NCI-H69 (cell line): ENCODE results near the gene DOCK2.
"Not testable (repeated sequence)": the region's sequence is repeated elsewhere in the genome, so short reads cannot be mapped to it uniquely, and the experiment has no call there.

Source experiments
- DNase-seq: peaks from one replicate; lab custom pipeline; 2025; lab: John Stamatoyannopoulos, UW

Gene DOCK2

GRCh38 chr5:169789417-169789940, 152.4 kb downstream of the DOCK2 start:
- peak; percentile 50 for DNase-seq

- DNase-seq = no peak
Measured at GRCh38 chr5:169791251-169791650, 154.2 kb downstream of the DOCK2 start.

GRCh38 chr5:169795338-169795737, 158.3 kb downstream of the DOCK2 start:
- DNase-seq = peak; percentile 15

- no peak for DNase-seq
Measured at GRCh38 chr5:169796731-169797130, 159.7 kb downstream of the DOCK2 start.

- DNase-seq = peak; percentile 30
Measured at GRCh38 chr5:169797577-169797976, 160.5 kb downstream of the DOCK2 start.

GRCh38 chr5:169798438-169798837, 161.4 kb downstream of the DOCK2 start:
- DNase-seq = no peak

- DNase-seq = no peak
Measured at GRCh38 chr5:169798906-169799660, 162.0 kb downstream of the DOCK2 start.

GRCh38 chr5:169801324-169801777, 164.3 kb downstream of the DOCK2 start:
- peak; percentile 50 for DNase-seq

- no peak for DNase-seq
Measured at GRCh38 chr5:169801781-169802180, 164.7 kb downstream of the DOCK2 start.

GRCh38 chr5:169803077-169803981, 166.3 kb downstream of the DOCK2 start:
- peak; percentile 20 for DNase-seq

GRCh38 chr5:169804861-169805260, 167.8 kb downstream of the DOCK2 start:
- no peak for DNase-seq

- DNase-seq = peak; percentile 16
Measured at GRCh38 chr5:169805527-169805934, 168.5 kb downstream of the DOCK2 start.

GRCh38 chr5:169805937-169806700, 169.0 kb downstream of the DOCK2 start:
- no peak for DNase-seq

- peak; percentile 95 for DNase-seq
Measured at GRCh38 chr5:169808118-169808581, 171.1 kb downstream of the DOCK2 start.

- not testable (repeated sequence) for DNase-seq
Measured at GRCh38 chr5:169808880-169809279, 171.8 kb downstream of the DOCK2 start.

- DNase-seq = peak; percentile 51
Measured at GRCh38 chr5:169809281-169809680, 172.2 kb downstream of the DOCK2 start.

GRCh38 chr5:169810524-169810923, 173.4 kb downstream of the DOCK2 start:
- DNase-seq = no peak

- DNase-seq = no peak
Measured at GRCh38 chr5:169811023-169811422, 173.9 kb downstream of the DOCK2 start.

- DNase-seq = no peak
Measured at GRCh38 chr5:169811680-169812079, 174.6 kb downstream of the DOCK2 start.

GRCh38 chr5:169812786-169813185, 175.7 kb downstream of the DOCK2 start:
- peak; percentile 94 for DNase-seq

GRCh38 chr5:169814045-169814444, 177.0 kb downstream of the DOCK2 start:
- DNase-seq = no peak

- no peak for DNase-seq
Measured at GRCh38 chr5:169814522-169814921, 177.4 kb downstream of the DOCK2 start.
